CD14-positive monocyte (primary cell): ENCODE results near the gene FAM120A. TPM values are rescaled to one million over a fixed set of nuclear protein-coding genes. Genes with fewer than 3 reads are reported as not detected.

Source experiments
- DNase-seq, 3 donors: peaks; one replicate each; pipeline ENCODE4 v3.0.0-alpha.2; 2011 to 2022
- H2AFZ ChIP-seq: 2 replicates; pipeline ENCODE4 v1.6.0; 2012; ENCODE audit warnings: mild to moderate bottlenecking, low read depth, low read length, inconsistent platforms; ENCODE audit not compliant: insufficient read depth, poor library complexity, severe bottlenecking
- H3K27ac ChIP-seq, 2 donors: 1 replicate in 1 of 2; 2 replicates in 1 of 2; pipeline ENCODE4 v1.5.1; 2012 to 2013; ENCODE audit warnings: low read length in 2 of 2, control low read depth in 1 of 2, inconsistent platforms in 1 of 2, low read depth in 1 of 2, mild to moderate bottlenecking in 1 of 2
- H3K27me3 ChIP-seq, 2 donors: one replicate each; pipeline versions ENCODE4 v1.6.0 to v1.6.1; 2011 to 2013; ENCODE audit warnings: low read length in 2 of 2; ENCODE audit not compliant: control insufficient read depth in 2 of 2, insufficient read depth in 2 of 2
- H3K36me3 ChIP-seq, 2 donors: replicated peaks in 1 of 2; 1 replicate in 1 of 2; 2 replicates in 1 of 2; pipeline versions ENCODE4 v1.5.1 to v1.6.1; 2012 to 2013; ENCODE audit warnings: low read length in 2 of 2, control low read depth in 1 of 2, inconsistent platforms in 1 of 2, mild to moderate bottlenecking in 1 of 2; ENCODE audit not compliant: insufficient read depth in 2 of 2, control insufficient read depth in 1 of 2
- H3K4me1 ChIP-seq, 2 donors: 1 replicate in 1 of 2; 2 replicates in 1 of 2; pipeline versions ENCODE4 v1.5.1 to v1.6.1; 2012 to 2013; ENCODE audit warnings: low read length in 2 of 2, control low read depth in 1 of 2, inconsistent platforms in 1 of 2, mild to moderate bottlenecking in 1 of 2, moderate library complexity in 1 of 2; ENCODE audit not compliant: insufficient read depth in 2 of 2, control insufficient read depth in 1 of 2
- H3K4me2 ChIP-seq: replicated peaks from 2 replicates; pipeline ENCODE3; 2012; ENCODE audit warnings: low read length, moderate library complexity, mild to moderate bottlenecking; ENCODE audit not compliant: poor library complexity, severe bottlenecking; ENCODE audit errors: extremely low read depth
- H3K4me3 ChIP-seq, 3 experiments: fragments of 200-600 bp in 1 of 3; sonication (generic) in 1 of 3; replicated peaks in 1 of 3; 1 replicate in 2 of 3; 2 replicates in 1 of 3; pipeline ENCODE4 v1.5.1; 2011 to 2013; ENCODE audit warnings: low read length in 3 of 3, mild to moderate bottlenecking in 3 of 3, control low read depth in 2 of 3, low read depth in 2 of 3, inconsistent platforms in 1 of 3, moderate library complexity in 1 of 3
- H3K79me2 ChIP-seq: 2 replicates; pipeline ENCODE4 v1.6.0; 2012; ENCODE audit warnings: mild to moderate bottlenecking, control low read depth, inconsistent platforms, low read length, moderate library complexity; ENCODE audit not compliant: insufficient read depth
- H3K9ac ChIP-seq: 2 replicates; pipeline ENCODE4 v1.6.0; 2017; ENCODE audit warnings: low read length, mild to moderate bottlenecking; ENCODE audit not compliant: insufficient read depth, poor library complexity, severe bottlenecking
- H3K9me3 ChIP-seq, 2 donors: replicated peaks in 1 of 2; 1 replicate in 1 of 2; 2 replicates in 1 of 2; pipeline versions ENCODE4 v1.5.1 to v1.6.1; 2012 to 2013; ENCODE audit warnings: low read length in 2 of 2, control low read depth in 1 of 2; ENCODE audit not compliant: control insufficient read depth in 1 of 2, insufficient read depth in 1 of 2
- H4K20me1 ChIP-seq: 2 replicates; pipeline ENCODE4 v1.6.0; 2012; ENCODE audit warnings: mild to moderate bottlenecking, low read length, control low read depth, moderate library complexity; ENCODE audit not compliant: insufficient read depth
- H3K27ac Mint-ChIP-seq, 7 donors: one replicate each; pipeline ENCODE4 v1.8.0; 2020; ENCODE audit warnings: mild to moderate bottlenecking in 7 of 7, mixed read lengths in 7 of 7, moderate library complexity in 6 of 7, inconsistent platforms in 2 of 7
- H3K27me3 Mint-ChIP-seq, 3 donors: one replicate each; pipeline ENCODE4 v1.8.0; 2021 to 2022; ENCODE audit warnings: low read depth in 3 of 3, mild to moderate bottlenecking in 3 of 3, mixed read lengths in 3 of 3, moderate library complexity in 3 of 3, inconsistent platforms in 1 of 3
- H3K36me3 Mint-ChIP-seq, 2 donors: one replicate each; pipeline ENCODE4 v1.8.0; 2020; ENCODE audit warnings: mixed read lengths in 2 of 2, inconsistent platforms in 1 of 2, mild to moderate bottlenecking in 1 of 2
- H3K4me1 Mint-ChIP-seq: one replicate; pipeline ENCODE4 v1.8.0; 2020; ENCODE audit warnings: mild to moderate bottlenecking, mixed read lengths
- H3K4me3 Mint-ChIP-seq, 2 donors: one replicate each; pipeline ENCODE4 v1.8.0; 2020; ENCODE audit warnings: mild to moderate bottlenecking in 2 of 2, mixed read lengths in 2 of 2, moderate library complexity in 1 of 2
- H3K9me3 Mint-ChIP-seq, 7 donors: one replicate each; pipeline ENCODE4 v1.8.0; 2020 to 2022; ENCODE audit warnings: mixed read lengths in 7 of 7, mild to moderate bottlenecking in 6 of 7, moderate library complexity in 6 of 7, inconsistent platforms in 2 of 7
- CTCF ChIP-seq: fragments of 200-600 bp; IDR thresholded peaks from one replicate; pipeline ENCODE4 v1.8.0; 2022; ENCODE audit warnings: antibody characterized with exemption, mild to moderate bottlenecking
- WGBS: methylation state at CpG from one replicate; pipeline ENCODE4 v1.1.5; 2013; ENCODE audit warnings: missing lambda C conversion rate; ENCODE audit not compliant: insufficient coverage; 5-methylcytosine and 5-hydroxymethylcytosine counted together
- intact Hi-C, 2 donors: fragments of 100-400 bp; cut with micrococcal nuclease; formaldehyde crosslinking; loops; one replicate each; pipeline versions ENCODE4 v1.15.0 to v1.15.1; 2023
- polyA plus RNA-seq, 3 donors: library from polyadenylated mRNA; depleted of rRNA in 1 of 3; unstranded in 2 of 3; stranded (reverse) in 1 of 3; fragments of 300-500 nt in 2 of 3; fragments of >200 nt in 1 of 3; fragmentation: Illumina TruSeq in 2 of 3; gene quantifications; 1 replicate in 2 of 3; 2 replicates in 1 of 3; pipeline ENCODE4 v1.2.3, GENCODE V29; 2012 to 2021

FAM120A gene
- polyA plus RNA-seq, 3 donors: 10.4 to 76.6 (median 12.7) TPM

- DNase-seq: no peak
- H3K27me3 ChIP-seq: no peaks in the 10 kb centered on the region
- H3K27ac ChIP-seq: no peak overlapping the region
- no peak overlapping the region for H2AFZ ChIP-seq
- Mint-ChIP-seq H3K27ac (peak overlapping the region in 1 of 7 donors; percentile 33), H3K36me3 (peaks cover 9 to 28% of the 10 kb centered on the region in 2 donors), H3K4me1 (peaks cover 54% of the 10 kb centered on the region), H3K27me3 (no peaks in the 10 kb centered on the region), H3K4me3 (no peak overlapping the region), H3K9me3 (peaks cover 0 to 10% (median 6%) of the 10 kb centered on the region in 7 donors)
- intact Hi-C loops: no loop called here
- no peak overlapping the region for H3K4me3 ChIP-seq
- peaks cover 99% of the 10 kb centered on the region for H3K79me2 ChIP-seq
- peaks cover 80% of the 10 kb centered on the region for H4K20me1 ChIP-seq
- peaks cover 0 to 3% of the 10 kb centered on the region in 2 donors for H3K9me3 ChIP-seq
- no peak for TF ChIP-seq CTCF
- no peaks in the 10 kb centered on the region for H3K36me3 ChIP-seq
- no peak overlapping the region for H3K4me2 ChIP-seq
- H3K9ac ChIP-seq: no peak overlapping the region
- H3K4me1 ChIP-seq: peaks cover 14 to 16% of the 10 kb centered on the region in 2 donors
- 41% methylated on average over 4 of the region's 5 CpGs for WGBS
Observed at GRCh38 chr9:93582115-93582514, 130.6 kb downstream of the FAM120A start.

- peaks cover 0 to 3% of the 10 kb centered on the region in 2 donors for H3K9me3 ChIP-seq
- peaks cover 99% of the 10 kb centered on the region for H3K79me2 ChIP-seq
- DNase-seq: no peak
- no peaks in the 10 kb centered on the region for H3K36me3 ChIP-seq
- no peaks in the 10 kb centered on the region for H3K27me3 ChIP-seq
- H3K4me3 Mint-ChIP-seq: no peak overlapping the region
- peaks cover 12 to 13% of the 10 kb centered on the region in 2 donors for H3K4me1 ChIP-seq
- peaks cover 0 to 10% (median 6%) of the 10 kb centered on the region in 7 donors for H3K9me3 Mint-ChIP-seq
- no peak for TF ChIP-seq CTCF
- H3K4me2 ChIP-seq: no peak overlapping the region
- peak overlapping the region in 1 of 7 donors; percentile 11 for H3K27ac Mint-ChIP-seq
- intact Hi-C loops: no loop called here
- no peak overlapping the region for H2AFZ ChIP-seq
- no peak overlapping the region for H3K4me3 ChIP-seq
- peaks cover 53% of the 10 kb centered on the region for H3K4me1 Mint-ChIP-seq
- H3K36me3 Mint-ChIP-seq: peaks cover 9 to 28% of the 10 kb centered on the region in 2 donors
- no peak overlapping the region for H3K27ac ChIP-seq
- no peaks in the 10 kb centered on the region for H3K27me3 Mint-ChIP-seq
- peaks cover 85% of the 10 kb centered on the region for H4K20me1 ChIP-seq
- WGBS: no CpG with 5 or more reads among the region's 3 CpGs
- H3K9ac ChIP-seq: no peak overlapping the region
Observed at GRCh38 chr9:93582550-93582949, 131.1 kb downstream of the FAM120A start.
